Bone marrow (tissue), 2 donors: ENCODE results near the gene RAP1A.
A peak's percentile ranks its signal among the peaks of the same experiment; 100 is the strongest.
"Not testable (repeated sequence)": the region's sequence is repeated elsewhere in the genome, so short reads cannot be mapped to it uniquely, and the experiment has no call there.

Source experiments
- DNase-seq, 2 donors: peaks; one replicate each; lab custom pipeline; 2025; lab: John Stamatoyannopoulos, UW

Gene RAP1A

GRCh38 chr1:111669268-111669667, 49.7 kb downstream of the RAP1A start:
- DNase-seq, result no peak

- DNase-seq, result no peak
Observed at GRCh38 chr1:111671852-111672251, 52.3 kb downstream of the RAP1A start.

- no peak for DNase-seq
Observed at GRCh38 chr1:111672331-111672730, 52.7 kb downstream of the RAP1A start.

- no peak for DNase-seq
Observed at GRCh38 chr1:111677604-111678003, 58.0 kb downstream of the RAP1A start.

- DNase-seq, result no peak
Observed at GRCh38 chr1:111679541-111679940, 60.0 kb downstream of the RAP1A start.

- DNase-seq, result not testable (repeated sequence)
Observed at GRCh38 chr1:111680212-111680800, 60.7 kb downstream of the RAP1A start.

GRCh38 chr1:111685293-111686153, 65.9 kb downstream of the RAP1A start:
- DNase-seq, result not testable (repeated sequence)

GRCh38 chr1:111690306-111690617, 70.7 kb downstream of the RAP1A start:
- no peak for DNase-seq

GRCh38 chr1:111691886-111692285, 72.3 kb downstream of the RAP1A start:
- no peak for DNase-seq

GRCh38 chr1:111695801-111696200, 76.2 kb downstream of the RAP1A start:
- no peak for DNase-seq

- DNase-seq, result no peak
Observed at GRCh38 chr1:111696330-111696729, 76.7 kb downstream of the RAP1A start.

- DNase-seq, result peak in 1 of 2 donors; percentile 7
Observed at GRCh38 chr1:111699268-111699667, 79.7 kb downstream of the RAP1A start.

GRCh38 chr1:111702504-111703050, 83.0 kb downstream of the RAP1A start:
- no peak for DNase-seq

- DNase-seq, result no peak
Observed at GRCh38 chr1:111704240-111704639, 84.7 kb downstream of the RAP1A start.

- DNase-seq, result no peak
Observed at GRCh38 chr1:111704776-111705175, 85.2 kb downstream of the RAP1A start.

GRCh38 chr1:111705841-111706240, 86.3 kb downstream of the RAP1A start:
- no peak for DNase-seq

GRCh38 chr1:111706921-111707320, 87.3 kb downstream of the RAP1A start:
- DNase-seq, result no peak

GRCh38 chr1:111707906-111708305, 88.3 kb downstream of the RAP1A start:
- DNase-seq, result no peak

GRCh38 chr1:111709986-111710385, 90.4 kb downstream of the RAP1A start:
- no peak for DNase-seq

- no peak for DNase-seq
Observed at GRCh38 chr1:111716333-111716732, 96.7 kb downstream of the RAP1A start.

GRCh38 chr1:111717450-111717849, 97.9 kb downstream of the RAP1A start:
- DNase-seq, result no peak

GRCh38 chr1:111719135-111719534, 99.5 kb downstream of the RAP1A start:
- no peak for DNase-seq

- no peak for DNase-seq
Observed at GRCh38 chr1:111719674-111720132, 100.1 kb downstream of the RAP1A start.
